ENCODE results near the gene LRFN4.

The LRFN4 gene

DNA sequence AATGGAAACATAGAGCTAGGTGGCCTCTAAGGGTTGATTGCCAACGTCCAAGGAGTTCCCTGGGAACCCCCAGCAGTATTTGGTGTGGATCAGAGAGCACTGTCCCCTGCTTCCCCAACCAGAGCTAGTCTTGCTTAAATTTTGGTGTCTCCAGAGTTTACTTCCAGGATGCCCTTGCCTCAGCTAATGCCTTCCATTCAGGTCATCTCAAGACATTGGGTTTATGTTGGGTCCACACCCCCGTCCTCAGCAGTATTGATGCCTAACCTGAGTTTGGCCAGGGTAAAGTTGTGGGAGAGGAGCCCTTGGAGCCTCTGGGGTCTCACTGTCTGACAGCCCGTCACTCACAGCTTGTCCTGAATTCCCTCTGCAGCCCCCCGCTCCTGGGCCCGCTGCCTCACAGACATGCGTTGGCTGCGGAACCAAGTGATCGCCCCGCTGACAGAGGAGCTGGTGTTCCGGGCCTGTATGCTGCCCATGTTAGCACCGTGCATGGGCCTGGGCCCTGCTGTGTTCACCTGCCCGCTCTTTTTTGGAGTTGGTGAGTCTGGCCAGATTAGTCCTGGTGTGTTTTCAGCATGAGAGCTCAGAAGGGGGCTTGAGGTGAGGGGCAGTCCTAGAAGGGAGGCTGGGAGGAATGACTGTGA, 12.2 kb upstream of the LRFN4 start:
- DNase-seq, result peak in 4 of 10 donors; percentile 6 to 79 (median 39)
- intact Hi-C loops (cut with DNase I), result loop anchor here (5.0 to 10.0 kb wide), 2 partner anchors 102 to 270 kb away; a partner anchor contains a TSS

DNA sequence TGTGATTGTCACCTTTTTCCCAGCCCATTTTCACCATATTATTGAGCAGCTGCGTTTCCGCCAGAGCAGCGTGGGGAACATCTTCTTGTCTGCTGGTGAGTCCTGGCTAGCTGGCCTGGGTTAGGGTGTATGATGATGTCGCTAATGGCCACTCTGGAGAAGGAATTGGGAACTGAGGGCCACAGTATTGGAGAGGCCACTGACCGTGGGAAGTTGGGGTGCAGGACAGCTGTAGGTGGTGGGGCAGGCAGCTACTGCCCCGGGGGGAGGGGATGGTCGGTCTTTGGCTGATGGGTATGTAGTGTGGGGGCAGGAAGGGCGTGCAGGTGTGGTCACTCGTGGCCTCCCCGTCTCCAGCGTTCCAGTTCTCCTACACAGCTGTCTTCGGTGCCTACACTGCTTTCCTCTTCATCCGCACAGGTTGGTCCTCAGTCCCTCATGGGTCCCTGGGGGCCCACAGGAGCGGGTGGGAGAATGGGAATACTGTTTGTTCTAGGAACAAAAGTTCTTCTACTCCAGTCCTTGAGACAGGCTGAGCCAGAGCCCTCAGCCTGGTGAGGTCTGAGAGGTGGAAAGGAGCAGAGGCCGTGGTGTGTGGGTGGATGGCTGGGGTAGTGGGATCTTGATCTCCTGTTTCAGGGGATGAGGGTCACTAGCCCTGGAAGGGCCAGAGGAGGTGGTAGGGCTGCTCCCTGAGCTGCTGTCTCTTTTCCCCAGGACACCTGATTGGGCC, 11.6 kb upstream of the LRFN4 start:
- DNase-seq, result peak in 4 of 10 donors; percentile 7 to 59 (median 24)
- intact Hi-C loops (cut with DNase I), result loop anchor here (10.0 kb wide), 1 partner anchor 271 kb away; no protein-coding TSS in a partner anchor

DNA sequence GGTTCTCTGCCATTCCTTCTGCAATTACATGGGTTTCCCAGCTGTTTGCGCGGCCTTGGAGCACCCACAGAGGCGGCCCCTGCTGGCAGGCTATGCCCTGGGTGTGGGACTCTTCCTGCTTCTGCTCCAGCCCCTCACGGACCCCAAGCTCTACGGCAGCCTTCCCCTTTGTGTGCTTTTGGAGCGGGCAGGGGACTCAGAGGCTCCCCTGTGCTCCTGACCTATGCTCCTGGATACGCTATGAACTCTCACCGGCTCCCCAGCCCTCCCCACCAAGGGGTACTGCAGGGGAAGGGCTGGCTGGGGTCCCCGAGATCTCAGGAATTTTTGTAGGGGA, 11.0 kb upstream of the LRFN4 start:
- DNase-seq, result peak in 4 of 10 donors; percentile 2 to 53 (median 31)
- intact Hi-C loops (cut with DNase I), result loop anchor here (10.0 kb wide), 1 partner anchor 271 kb away; no protein-coding TSS in a partner anchor

- intact Hi-C loops (cut with DNase I), result loop anchor here (10.0 kb wide), 1 partner anchor 272 kb away; no protein-coding TSS in a partner anchor
- DNase-seq, result peak in 3 of 10 donors; percentile 11 to 70 (median 64)
Measured at GRCh38 chr11:66846671-66847091, 10.2 kb upstream of the LRFN4 start.

DNA sequence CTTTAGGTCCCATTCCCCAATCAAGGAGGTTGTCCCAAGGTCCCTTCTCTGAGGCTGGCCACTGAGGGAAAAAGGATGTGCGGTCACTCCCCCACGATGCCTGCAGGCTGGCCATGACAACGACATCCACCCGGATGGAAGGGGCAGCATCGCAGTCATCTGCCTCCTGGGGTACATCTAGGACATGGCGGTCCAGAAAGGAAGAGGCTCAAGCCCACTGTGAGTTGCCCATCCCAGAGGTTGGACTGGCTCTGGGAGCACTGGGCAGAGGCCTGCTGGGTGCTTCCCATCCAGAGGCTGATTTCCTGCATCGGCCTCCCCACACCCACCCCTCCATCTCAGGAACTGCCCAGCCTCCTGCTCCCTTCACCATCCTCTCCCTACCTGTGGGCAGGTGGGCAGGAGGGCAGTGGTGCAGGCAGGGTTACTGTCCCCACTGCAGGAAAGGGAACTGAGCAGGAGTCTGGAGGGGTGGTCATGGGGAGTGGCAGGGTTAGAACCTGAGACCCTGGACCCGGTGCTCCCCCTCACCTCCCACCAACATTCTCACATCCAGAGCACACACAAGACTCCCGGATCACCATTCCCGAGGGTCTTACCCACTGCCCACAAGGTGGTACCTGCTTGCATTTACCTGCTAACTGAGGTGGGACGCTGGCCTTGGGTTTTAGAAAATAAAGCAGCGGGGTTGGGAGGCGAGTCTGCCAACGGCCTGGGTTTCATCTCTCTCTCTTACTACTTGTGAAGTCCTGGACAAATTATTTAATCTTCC, 9.2 kb upstream of the LRFN4 start:
- intact Hi-C loops (cut with DNase I), result loop anchor here (10.0 kb wide), 1 partner anchor 273 kb away; no protein-coding TSS in a partner anchor
- peak in 4 of 10 donors; percentile 16 to 55 (median 34) for DNase-seq

- DNase-seq, result peak in 4 of 10 donors; percentile 9 to 82 (median 68)
- intact Hi-C loops (cut with DNase I), result loop anchor here (10.0 kb wide), 1 partner anchor 274 kb away; no protein-coding TSS in a partner anchor
Measured at GRCh38 chr11:66848671-66849500, 8.0 kb upstream of the LRFN4 start.

DNA sequence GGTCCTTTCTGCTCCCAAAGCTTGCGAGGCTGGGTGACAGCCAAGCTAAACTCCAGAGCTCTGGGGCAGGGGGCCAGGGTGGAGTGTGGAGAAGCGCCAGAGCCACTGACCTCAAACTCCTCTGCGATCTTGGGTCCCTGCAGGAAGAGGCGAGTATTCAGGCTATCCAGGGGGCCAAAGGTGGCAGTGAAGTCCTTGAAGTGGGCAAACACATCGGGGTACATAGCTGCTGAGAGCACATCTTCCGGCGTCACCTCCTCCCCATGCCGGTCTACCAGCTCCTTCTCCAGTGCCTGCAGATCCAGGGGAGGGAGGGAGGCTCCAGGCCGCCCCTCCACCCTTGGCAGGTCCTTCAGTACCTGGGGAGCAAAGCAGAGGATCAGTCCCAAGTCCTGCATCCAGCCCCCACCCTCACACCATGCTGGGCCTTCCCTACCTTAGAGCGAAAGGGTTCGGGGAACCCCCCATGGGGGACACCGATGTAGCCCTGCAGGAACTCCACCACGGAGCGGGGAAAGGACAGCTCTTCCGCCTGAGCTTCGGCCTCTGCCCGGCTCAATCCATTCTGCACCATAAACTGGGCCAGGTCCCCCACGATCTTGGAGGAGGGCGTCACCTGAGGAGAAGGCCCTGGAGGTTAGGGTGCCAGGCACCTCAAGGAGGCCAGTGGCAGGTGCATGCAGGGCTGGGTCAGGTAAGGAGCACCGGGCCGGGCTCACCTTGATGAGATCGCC, 7.2 kb upstream of the LRFN4 start:
- DNase-seq, result peak in 4 of 10 donors; percentile 13 to 83 (median 44)
- intact Hi-C loops (cut with DNase I), result loop anchor here (10.0 kb wide), 1 partner anchor 275 kb away; no protein-coding TSS in a partner anchor

DNA sequence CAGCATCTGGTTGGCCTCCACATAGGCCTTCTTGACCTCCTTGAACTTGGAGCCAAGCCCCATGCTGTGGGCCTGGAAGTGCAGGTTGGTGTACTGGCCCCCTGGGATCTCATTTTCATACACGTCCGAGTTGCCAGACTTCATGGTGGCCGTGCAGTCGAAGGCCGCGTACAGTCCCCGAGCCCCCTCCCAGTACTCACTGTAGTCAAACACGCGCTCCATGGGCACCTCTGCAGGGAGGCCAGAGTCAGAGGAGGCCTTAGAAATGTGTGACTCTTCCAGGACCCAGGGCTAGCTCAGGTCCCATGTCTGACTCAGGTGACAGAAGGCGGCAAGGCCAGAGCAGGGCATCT, 6.7 kb upstream of the LRFN4 start:
- intact Hi-C loops (cut with DNase I), result no loop called here
- peak in 1 of 10 donors; percentile 27 for DNase-seq

DNA sequence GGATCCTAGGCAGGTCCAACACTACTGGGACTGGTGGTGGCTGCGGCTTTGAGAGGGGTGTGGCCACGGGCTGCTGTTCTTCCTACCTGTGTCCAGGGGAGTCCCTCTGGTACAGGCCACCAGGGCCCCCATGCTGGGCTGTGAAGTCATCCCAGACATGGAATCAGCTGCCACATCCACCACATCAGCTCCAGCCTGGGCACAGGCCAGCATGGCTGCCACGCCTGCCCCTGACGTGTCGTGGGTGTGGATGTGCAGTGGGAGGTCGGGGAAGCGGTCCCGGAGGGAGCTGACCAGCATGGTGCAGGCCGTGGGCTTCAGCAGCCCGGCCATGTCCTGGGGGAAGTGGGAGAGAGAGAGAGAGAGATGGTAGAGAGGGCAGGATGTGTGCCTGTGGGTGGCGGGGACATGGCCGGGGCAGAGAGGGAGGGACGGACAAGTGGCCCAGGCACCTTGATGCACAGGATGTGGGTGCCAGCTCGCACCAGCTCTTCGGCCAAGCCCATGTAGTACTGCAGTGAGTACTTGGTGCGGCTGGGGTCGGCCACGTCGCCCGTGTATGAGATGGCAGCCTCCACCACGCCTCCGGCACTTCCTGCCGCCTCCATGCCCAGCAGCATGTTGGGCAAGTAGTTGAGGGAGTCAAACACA, 6.2 kb upstream of the LRFN4 start:
- intact Hi-C loops (cut with DNase I), result no loop called here
- peak in 3 of 10 donors; percentile 46 to 76 (median 70) for DNase-seq

DNA sequence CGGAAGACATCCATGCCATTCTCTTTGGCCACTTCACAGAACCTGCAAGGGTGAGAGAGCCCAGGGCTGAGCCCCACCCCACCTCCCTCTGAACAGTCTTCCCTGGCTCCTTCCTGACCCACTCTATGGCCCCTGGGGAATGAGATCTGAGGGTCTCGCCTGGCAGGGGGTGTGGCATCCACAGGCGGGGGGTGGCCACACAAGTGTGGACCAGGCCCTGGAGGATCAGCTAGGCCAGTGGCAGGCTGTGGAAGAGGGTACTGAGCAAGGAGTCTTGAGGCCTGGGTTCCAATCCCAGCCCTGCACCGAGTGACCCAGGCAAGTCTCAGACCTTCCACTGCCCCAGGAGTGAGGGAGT, 5.6 kb upstream of the LRFN4 start:
- peak in 3 of 10 donors; percentile 37 to 64 (median 46) for DNase-seq
- intact Hi-C loops (cut with DNase I), result no loop called here

DNA sequence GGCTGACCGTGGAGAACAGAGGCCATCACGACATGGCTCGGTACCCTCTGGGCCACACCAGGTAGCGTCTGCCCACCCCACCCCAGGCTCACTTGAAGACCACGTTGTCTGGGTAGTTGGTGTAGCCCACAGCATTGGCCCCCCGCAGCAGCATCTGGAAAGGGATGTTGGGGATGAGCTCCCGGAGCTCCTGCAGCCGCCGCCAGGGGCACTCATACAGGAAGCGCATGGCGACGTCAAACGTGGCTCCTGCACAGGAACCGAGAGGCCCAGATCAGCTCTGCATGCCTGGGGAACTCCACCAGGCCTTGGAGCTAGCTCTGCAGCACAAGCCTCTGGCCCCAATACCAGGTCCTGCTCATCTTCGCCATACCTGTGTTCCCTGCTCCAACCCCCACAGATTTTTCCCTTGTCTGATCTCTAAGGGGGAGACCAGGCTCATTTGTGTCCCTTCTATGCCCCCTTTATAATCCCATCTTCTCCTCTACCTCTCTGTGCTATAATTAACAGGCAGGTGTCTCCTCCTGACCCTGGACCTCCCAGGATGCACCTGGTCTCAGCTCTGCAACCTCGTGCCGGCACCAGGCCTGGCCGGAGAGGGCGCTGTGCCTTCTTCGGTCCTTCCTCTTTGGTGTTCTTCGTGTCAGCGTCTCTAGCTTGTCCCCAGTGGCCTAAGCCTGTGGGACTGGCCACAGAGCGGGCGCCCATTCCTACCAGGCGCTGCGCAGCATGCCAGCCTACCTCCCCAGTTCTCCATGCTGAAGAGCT, 5.0 kb upstream of the LRFN4 start:
- peak in 3 of 10 donors; percentile 35 to 68 (median 58) for DNase-seq

DNA sequence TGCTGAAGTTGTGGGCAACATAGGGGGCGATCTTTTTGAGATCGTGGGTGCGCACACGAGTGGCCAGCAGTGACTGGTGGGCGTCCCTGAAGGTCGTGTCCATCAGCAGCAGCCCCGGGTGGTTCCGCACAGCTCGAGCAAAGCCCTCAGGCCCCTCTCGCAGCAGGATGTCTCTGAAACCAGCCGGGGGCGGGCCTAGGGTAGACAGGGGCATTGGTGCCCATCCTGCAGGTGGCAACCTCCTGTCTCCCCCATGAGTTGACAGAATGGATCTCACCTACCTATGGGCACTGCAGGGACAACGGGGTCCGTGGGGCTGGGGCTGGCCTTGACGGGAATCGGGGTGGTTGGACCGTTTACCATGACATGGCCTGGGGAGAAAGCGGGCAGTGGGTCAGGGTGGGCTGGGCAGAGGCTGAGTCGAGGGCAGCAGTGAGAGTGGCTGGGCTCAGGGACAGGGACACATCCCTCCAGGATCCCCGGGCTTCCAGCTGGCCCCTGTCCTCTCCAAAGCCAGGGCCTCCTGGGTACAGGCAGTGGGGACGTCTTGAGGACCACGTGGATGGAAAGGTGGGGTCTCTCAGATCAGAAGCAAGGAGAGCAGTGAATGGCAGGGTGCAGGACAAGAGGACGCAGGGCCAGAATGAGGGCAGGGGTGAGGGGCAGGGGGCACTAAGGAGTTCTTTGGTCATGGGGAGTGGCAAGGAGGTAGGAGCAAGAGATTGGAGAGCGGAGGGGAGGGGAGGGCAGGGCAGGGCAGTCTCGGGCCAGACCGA, 4.2 kb upstream of the LRFN4 start:
- peak in 4 of 10 donors; percentile 7 to 67 (median 49) for DNase-seq

More for the DNA sequence above, 5.0 kb upstream of the LRFN4 start:
- intact Hi-C loops (cut with DNase I), result no loop called here

GRCh38 chr11:66853242-66854229, 3.3 kb upstream of the LRFN4 start:
- intact Hi-C loops (cut with DNase I), result no loop called here
- DNase-seq, result peak in 3 of 10 donors; percentile 52 to 79 (median 57)

More for the DNA sequence above, 4.2 kb upstream of the LRFN4 start:
- intact Hi-C loops (cut with DNase I), result no loop called here

GRCh38 chr11:66854231-66854661, 2.6 kb upstream of the LRFN4 start:
- intact Hi-C loops (cut with DNase I), result no loop called here
- peak in 2 of 10 donors; percentile 57 to 67 for DNase-seq

- intact Hi-C loops (cut with DNase I), result no loop called here
- DNase-seq, result peak in 3 of 10 donors; percentile 48 to 82 (median 68)
Measured at GRCh38 chr11:66854729-66855211, 2.1 kb upstream of the LRFN4 start.

All from posterior cingulate gyrus (tissue), 11 donors.